Activated gamma-delta T cell treated with Interleukin-2 at 50 U/mL for 16 hours (primary cell): Measurements from ENCODE around the gene DDX52.

Experiments used
- DNase-seq: peaks from one replicate; pipeline ENCODE4 v3.0.0-alpha.2; 2020

Gene DDX52

DNA sequence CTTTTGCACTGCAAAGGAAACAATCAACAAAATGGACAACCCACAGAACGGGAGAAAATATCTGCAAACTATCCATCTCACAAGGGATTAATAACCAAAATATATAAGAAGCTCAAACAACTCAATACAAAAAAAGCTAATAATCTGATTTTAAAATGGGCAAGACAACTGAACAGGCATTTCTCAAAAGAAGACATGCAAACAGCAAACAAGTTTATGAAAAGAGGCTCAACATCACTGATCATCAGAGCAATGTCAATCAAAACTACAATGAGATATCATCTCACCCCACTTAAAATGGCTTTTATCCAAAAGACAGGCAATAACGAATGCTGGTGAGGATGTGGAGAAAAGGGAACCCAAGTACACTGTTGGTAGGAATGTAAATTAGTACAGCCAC lies 68.8 kb downstream of the DDX52 start:
- no peak for DNase-seq

DNA sequence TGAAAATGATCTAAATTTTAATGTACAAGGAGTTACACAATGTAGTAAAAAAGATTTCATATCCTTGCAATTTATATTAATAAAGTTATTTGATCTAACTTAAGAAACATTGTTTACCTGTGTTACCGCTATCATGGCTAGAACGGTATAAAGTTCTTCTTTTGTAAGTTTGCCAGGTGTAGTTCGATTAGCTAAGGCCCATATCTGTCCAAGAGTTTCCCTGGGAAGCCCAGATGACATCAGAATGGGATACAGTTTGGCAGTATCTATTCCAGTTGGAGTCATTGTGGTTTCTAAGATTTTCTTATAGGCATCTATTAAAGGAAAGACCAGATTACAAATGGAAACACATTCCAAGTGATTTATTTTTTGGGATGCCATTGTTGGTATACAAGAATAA lies 71.6 kb downstream of the DDX52 start:
- no peak for DNase-seq

DNA sequence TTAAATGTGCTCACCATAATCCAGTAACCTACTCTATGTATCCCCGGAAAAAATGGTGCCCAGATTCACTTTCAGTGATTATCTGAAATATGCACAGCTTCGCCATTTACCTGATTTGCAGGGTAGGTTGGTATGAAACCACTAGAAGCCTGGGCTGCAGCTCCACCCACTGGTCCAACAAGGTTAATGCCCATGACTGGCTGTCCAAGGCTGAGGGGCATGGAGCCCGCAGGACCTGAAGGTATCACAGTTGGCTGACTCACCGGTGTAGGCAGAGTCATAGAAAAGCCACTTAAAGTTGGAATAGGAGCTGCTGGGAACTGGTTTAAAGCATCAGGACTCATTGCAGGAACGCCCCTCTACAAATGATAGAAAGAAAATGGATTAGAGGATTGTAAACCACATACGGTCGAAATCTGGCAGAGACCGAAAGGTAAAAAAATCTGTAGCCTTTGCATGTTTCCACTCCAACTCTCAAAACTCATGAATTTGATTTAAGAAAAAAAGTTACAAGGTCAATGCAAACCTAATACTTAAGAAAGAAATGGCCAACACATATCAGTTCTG lies 72.6 kb downstream of the DDX52 start:
- DNase-seq = peak; percentile 11

DNA sequence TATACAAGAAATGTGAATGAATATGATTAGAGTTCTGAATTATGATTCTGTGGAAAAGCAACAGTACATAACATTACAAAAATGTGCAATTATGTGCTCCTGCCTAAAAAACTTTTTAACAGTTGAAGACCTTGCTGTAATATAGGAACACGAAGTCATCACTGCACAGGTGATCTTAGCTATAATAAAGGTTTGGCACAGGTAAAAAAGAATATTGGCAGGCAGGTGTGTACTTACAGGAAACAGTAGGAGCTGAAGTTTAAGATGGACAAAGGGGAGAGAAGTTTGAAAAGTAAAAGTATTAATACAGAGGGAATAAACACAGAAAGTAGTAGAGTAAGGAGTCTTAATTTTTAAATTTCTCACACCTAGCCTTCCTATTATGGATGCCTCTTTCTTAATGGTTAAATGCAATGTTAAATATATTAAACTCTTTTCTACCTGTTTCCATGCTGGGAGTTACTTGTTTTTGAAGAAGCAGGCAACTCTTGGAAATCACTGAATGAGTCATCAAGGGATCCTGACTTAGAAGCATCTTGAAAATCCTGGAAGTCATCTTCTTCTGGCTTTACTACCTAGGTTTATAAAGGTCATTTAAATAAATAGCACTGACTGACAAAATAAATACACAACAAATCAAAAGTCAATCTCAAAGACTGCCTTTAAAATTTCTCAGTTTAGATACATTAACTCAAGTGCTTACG lies 74.7 kb downstream of the DDX52 start:
- DNase-seq = no peak

DNA sequence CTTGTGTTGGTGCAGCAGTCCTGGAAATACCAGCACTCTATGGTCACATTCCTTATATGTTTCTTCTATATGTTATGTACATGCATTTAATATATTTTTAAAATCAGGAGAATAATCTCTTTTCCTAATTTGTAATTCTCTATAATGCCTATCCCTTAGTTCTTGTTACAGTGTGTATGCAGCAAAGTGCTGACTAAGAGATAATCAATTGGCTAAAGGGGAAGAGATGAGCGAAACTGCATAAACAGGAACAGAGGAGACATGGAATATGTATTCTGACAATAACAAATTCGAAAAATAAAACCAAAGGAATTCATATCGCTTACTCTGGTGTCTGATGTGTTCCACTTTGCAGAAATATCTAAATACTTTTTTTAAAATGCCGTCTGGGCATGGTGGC lies 75.7 kb downstream of the DDX52 start:
- no peak for DNase-seq

DNA sequence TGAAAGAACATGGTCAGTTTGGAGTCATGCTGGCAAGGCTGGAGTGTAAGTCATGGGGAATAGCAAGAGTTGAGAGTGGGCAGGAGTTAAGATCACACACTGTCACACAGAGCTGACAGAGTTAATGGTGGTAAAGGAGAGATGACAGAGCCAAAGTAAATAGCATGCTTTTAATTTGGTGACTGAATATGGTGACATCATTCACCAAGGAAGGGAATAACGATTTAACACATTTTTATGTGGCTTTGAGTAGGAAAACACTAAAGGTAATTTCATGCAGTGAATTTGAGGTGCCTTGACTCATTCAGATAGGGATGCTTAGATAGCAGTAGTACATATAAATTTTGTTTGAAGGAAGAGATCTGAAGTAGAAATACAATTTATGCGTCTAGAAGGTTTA lies 76.1 kb downstream of the DDX52 start:
- DNase-seq = no peak

DNA sequence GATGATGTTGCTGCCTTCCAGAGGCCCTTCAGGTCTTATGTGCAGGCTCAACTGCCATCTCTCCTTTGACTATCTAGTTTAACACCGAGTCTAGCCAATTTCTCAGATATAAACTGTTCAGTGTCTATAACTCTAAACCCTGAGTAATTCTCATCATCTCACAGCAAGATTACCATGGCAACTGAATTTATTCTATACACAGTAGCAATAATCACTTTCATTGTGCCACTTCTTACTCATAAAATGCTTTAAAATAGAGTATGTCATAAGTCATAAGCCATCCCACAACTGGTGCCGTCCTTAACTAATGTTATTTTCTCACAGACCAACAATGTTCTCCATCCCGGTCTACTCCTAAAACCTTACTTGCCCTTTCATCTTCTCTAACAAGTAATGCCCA lies 79.0 kb downstream of the DDX52 start:
- no peak for DNase-seq

DNA sequence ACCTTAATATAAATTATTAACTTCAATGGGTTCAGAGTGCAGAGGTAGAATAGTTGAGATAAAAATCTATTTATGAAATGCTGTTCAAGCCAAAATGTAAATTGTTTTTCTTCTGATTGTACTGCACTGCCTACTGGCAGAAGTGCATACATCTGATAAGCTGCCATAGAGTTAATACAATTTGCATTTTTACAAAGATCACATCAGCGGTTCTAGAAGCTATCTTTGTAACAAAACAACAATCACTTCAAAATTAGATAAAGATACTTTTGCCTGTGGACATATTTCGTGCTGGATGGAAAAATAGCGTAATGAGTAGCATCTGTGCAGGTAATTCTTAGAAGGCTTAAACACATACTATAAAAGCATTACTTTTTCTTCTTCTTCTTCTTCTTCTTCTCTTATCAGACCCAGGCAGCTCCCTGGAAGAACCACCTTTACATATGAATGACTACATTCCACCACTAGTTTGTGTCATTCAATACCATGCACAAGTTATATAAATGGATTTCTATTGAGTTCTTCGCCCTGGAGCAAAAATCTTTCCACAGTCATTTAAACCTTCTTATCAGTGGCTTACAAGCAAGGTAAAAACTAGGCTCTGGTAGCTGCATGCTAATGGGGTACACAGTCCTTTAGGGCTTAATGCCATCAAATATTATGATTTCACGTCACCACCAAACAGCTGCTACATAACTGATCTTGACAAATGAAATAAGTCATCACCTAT lies 81.1 kb downstream of the DDX52 start:
- DNase-seq = no peak
